Motor neuron (in vitro differentiated cells): ENCODE results near the gene PAIP2B. TPM values are rescaled to one million over a fixed set of nuclear protein-coding genes. Genes with fewer than 3 reads are reported as not detected.
A peak's percentile ranks its signal among the peaks of the same experiment; 100 is the strongest.
"Not testable (repeated sequence)": the region's sequence is repeated elsewhere in the genome, so short reads cannot be mapped to it uniquely, and the experiment has no call there.

Experiments
- ATAC-seq, 8 experiments: fragments of 200-7000 bp; cut with Tn5 transposase; replicated peaks in 6 of 8; 2 replicates each; pipeline ENCODE4 v1.8.0; 2021; ENCODE audit warnings: mild to moderate bottlenecking in 8 of 8, moderate library complexity in 8 of 8
- H3K27ac ChIP-seq, 2 donors: fragments of 250-450 bp; sonication (Bioruptor Pico); 2 replicates each; pipeline ENCODE4 v1.9.0; 2021; ENCODE audit warnings: antibody characterized with exemption in 2 of 2, mild to moderate bottlenecking in 2 of 2, moderate library complexity in 1 of 2
- H3K4me1 ChIP-seq, 2 donors: fragments of 250-450 bp; sonication (Bioruptor Pico); replicated peaks in 1 of 2; 2 replicates each; pipeline ENCODE4 v1.6.1; 2021; ENCODE audit warnings: antibody characterized with exemption in 2 of 2, mild to moderate bottlenecking in 2 of 2, moderate library complexity in 1 of 2
- H3K4me3 ChIP-seq, 5 donors: fragments of 250-450 bp; sonication (Bioruptor Pico); 2 replicates each; pipeline ENCODE4 v1.9.0; 2021; ENCODE audit warnings: antibody characterized with exemption in 5 of 5, mild to moderate bottlenecking in 5 of 5, moderate library complexity in 4 of 5
- WGBS, 10 experiments: fragments of 450-650 bp; shearing (Covaris generic); methylation state at CpG; one replicate each; pipeline ENCODE4 v1.0.0; 2022; 5-methylcytosine and 5-hydroxymethylcytosine counted together
- in situ Hi-C, 9 experiments: fragments of 400-800 bp; cut with MboI; loops; one replicate each; pipeline ENCODE4 v1.15.0; 2021; ENCODE audit warnings: low sequenced_read_pairs in 9 of 9, low pct_unique_long_range_greater_than_20kb in 2 of 9; ENCODE audit not compliant: unreplicated experiment in 9 of 9
- total RNA-seq, 8 experiments: library from RNA; unstranded; fragments of 300-600 nt; gene quantifications; 2 replicates each; pipeline versions ENCODE4 v1.2.3 to v1.2.4, GENCODE V29; 2022

Gene PAIP2B
- total RNA-seq, 8 experiments from 2014 or later, result 0.66 to 16.5 (median 10.3) TPM

DNA sequence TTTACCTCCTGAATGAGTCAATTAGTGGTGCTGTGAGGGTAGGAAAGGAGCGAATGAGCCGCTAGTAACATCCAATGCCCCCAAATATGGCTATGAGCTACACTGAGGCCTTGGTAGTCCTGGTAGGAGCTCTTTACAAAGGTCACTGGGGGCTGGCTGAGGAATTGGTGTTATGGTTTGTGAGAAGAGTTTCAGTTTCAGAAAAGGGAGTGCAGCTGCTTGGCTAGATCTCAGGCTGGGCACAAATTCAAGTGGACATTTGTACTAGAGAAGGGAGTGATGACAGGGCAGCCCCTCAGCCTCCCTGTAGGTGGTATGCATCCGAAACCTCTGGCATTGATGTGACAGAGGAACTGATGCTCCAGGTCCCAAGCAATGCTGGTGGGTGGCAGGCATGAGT lies 13.9 kb upstream of the PAIP2B start:
- no peak overlapping the region for H3K27ac ChIP-seq
- H3K4me3 ChIP-seq, result no peak overlapping the region
- in situ Hi-C loops, result no loop called here
- 60 to 100% (median 85%) methylated on average over 1 to 2 of the region's 3 CpGs; no CpG with 5 or more reads in 5 of the 10 experiments for WGBS, 10 experiments
- no peak for ATAC-seq
- no peaks in the 10 kb centered on the region for H3K4me1 ChIP-seq

DNA sequence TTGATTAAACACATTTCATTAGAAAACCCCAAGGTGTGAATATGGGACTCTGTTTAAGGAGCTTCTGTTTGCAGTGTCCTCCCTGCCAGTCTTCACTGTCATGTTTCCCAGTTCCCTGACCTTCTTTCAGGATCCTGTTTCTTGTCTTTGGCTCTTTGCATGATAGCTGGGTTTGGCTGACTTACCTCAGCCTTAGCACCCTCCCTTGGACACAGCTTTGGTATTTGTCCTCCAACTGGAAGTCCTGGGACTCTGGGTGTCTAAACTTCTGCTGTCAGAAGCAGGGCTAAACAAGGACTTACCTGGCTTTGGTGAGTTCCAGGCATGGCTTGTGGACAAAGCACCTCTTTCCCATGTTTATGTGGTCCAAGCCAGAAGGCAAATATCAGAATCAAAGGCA lies 11.2 kb upstream of the PAIP2B start:
- Histone ChIP-seq H3K4me1 (no peaks in the 10 kb centered on the region), H3K4me3 (no peak overlapping the region), H3K27ac (no peak overlapping the region)
- no peak for ATAC-seq
- in situ Hi-C loops, result no loop called here

DNA sequence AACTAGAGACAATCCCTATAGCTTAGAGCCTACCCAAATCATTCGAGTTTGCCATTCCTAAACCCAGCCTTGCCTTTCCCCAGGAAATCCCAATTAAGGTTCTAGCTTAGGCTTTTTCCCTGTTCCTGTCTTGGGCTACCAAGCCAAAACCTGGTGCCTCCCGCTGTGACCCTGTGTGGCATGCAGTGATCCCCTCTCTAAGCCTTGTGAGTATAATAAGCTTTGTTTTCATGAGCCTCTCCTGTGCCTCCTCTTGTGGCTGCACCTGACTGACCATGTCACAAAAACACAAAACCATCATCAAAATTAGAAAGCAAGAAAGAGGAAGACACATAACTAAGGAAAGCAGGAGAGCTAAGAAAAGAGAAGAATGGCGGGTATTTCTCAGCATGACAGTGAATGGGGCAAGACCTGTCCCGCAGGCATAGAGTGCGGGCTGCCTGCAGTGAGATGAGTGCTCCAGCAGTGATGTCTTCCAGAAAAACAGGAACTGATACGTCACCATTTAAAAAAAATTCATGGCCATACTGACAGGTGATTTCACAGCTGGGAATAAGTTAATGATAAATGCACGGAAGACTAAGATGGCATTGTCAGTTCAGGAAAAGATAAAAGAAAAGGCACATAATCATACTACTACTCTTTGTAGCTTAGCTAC lies 9.2 kb upstream of the PAIP2B start:
- H3K4me1 ChIP-seq, result no peaks in the 10 kb centered on the region
- H3K4me3 ChIP-seq, result no peak overlapping the region
- 5 to 94% (median 56%) methylated on average over 2 to 7 of the region's 7 CpGs for WGBS, 10 experiments
- no peak overlapping the region for H3K27ac ChIP-seq
- in situ Hi-C loops, result no loop called here
- ATAC-seq, result no peak

DNA sequence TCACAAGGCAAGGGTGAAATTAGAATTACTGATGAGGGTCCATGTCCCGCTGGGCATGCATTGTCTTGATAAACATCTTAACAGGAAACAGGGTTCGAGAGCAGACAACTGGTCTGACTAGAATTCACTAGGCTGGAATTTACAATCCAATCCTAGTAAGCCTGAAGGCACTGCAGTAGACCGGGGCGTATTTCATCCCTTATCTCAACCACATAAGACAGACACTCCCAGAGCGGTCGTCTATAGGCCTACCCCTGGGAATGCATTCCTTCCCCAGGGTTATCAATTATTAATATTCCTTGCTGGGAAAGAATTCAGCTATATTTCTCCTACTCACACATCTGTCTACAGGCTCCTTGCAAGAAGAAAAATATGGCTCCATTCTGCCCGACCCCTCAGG lies 6.2 kb upstream of the PAIP2B start:
- ATAC-seq, in situ Hi-C loops, H3K4me3 ChIP-seq, H3K27ac ChIP-seq, H3K4me1 ChIP-seq: not testable (repeated sequence)
- WGBS, 10 experiments, result 0 to 100% (median 65%) methylated on average over 1 to 6 of the region's 7 CpGs; no CpG with 5 or more reads in 2 of the 10 experiments

DNA sequence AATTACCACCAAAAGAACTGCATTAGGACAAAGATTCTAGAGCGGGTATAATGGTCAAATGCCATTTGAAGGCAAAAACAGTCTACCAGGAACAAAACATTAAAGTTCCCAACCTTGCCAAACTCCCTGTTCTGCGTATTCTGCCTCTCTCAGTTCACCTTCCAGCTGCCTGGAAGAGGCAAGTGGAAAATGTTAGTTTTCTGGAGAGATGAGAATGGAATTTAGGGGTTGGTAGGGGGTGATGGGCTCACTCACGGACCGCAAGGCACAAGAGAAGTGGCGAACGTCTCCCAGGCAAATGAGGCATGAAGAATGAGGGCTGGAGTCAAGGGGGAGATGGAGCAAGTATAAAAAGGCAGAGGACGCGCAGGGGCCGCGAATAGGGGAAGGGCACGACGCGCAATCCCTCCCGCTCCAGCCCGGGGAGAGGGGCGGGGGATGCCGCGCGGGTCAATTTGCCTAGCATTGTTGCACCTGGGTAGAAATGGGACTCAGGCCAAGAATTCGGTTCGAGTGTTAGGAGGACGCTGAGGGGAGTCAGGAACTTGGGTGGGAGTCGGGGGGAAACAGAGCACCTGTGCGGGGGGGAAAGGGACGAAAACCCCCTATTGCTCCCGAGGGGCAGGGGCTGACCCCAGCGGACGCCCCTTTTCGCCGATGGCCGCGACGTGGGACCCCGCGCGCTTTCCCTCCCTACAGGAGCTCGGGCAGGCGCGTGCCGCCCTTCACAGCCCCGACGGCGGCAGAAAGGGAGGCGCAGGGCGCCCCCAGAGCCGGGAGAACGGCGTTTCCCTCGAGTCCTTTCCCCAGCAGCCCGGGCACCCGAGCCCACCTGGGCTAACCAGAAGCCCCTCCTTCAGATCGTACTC lies 573 bp downstream of the PAIP2B start:
- 0 to 36% (median 0%) methylated on average over 1 to 6 of the region's 52 CpGs; no CpG with 5 or more reads in 2 of the 10 experiments for WGBS, 10 experiments
- in situ Hi-C loops, result no loop called here
- peak overlapping the region; percentile 59 to 73 for H3K27ac ChIP-seq
- peaks cover 2 to 6% of the 10 kb centered on the region in 2 donors for H3K4me1 ChIP-seq
- ATAC-seq, result peak; percentile 5 to 39 (median 25)
- peak overlapping the region; percentile 67 to 93 (median 68) for H3K4me3 ChIP-seq

DNA sequence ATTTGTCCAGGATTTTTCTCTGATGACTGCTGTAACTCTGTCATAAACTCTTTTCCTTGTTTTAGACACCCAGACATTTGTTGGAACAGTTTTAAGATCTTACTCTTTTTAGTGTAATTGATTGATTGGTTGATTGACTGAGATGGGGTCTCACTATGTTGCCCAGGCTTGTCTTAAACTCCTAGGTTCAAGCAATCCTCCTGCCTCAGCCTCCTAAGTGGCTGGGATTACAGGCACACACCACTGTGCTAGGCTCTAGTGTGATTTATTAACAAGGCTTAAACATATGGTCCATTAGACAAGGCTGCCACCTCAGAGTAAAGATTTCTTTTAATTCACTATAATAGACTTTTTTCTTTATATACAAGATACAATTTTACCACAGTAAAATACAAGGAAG lies 2.0 kb downstream of the PAIP2B start:
- in situ Hi-C loops, result no loop called here
- Histone ChIP-seq H3K27ac (no peak overlapping the region), H3K4me1 (peaks cover 2 to 6% of the 10 kb centered on the region in 2 donors), H3K4me3 (no peak overlapping the region)
- ATAC-seq, result no peak

DNA sequence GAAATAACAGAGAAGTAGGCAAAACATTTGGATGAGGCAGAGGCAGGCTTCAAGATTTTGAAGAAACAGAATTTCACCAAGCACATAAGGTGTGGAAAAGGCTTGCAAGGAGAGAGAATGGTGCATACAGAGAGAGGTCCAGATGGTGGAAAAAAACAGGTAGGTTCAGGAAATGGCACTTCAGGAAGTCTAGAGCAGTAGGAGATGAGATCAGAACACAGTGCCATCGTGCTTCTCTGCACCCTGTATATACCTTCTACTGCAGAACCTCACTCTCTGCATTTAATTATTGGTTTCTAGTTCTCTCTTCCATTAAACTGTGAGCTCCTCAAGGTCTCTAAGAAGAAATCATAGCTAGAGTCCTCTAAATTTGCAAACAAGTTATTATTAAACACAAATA lies 2.4 kb downstream of the PAIP2B start:
- ATAC-seq, result no peak
- in situ Hi-C loops, result no loop called here
- H3K4me3 ChIP-seq, result no peak overlapping the region
- WGBS, 10 experiments, result 0 to 100% (median 88%) methylated on average over 1 of the region's 1 CpG; no CpG with 5 or more reads in 3 of the 10 experiments
- H3K27ac ChIP-seq, result no peak overlapping the region
- H3K4me1 ChIP-seq, result peaks cover 2 to 6% of the 10 kb centered on the region in 2 donors

DNA sequence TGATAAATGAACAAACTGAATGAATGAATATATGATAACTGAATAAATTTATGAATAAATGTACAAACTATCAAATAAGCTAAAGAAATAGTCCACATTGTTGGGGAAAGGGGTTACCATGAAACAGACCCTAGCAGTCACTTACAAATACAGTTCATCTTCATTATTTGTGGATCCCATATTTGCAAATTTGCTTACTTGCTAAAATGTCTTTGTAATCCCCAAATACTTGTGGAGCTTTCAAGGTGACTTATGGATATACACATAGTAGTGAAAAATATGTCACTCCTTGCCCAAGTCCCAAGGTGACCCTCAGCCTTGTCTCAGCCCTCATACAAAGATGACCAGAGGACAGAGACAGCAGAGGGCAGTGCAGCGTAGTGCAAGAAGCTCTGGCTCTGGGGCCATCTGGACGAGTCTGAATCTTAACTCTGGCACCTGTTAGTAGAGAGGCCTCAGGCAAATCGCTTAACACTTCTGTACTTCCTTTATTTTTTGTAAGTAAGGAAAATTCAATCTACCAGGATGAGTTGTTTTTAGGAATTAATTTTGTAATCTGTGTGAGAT lies 3.1 kb downstream of the PAIP2B start:
- Histone ChIP-seq H3K4me1 (peaks cover 2 to 6% of the 10 kb centered on the region in 2 donors), H3K27ac (no peak overlapping the region), H3K4me3 (no peak overlapping the region)
- ATAC-seq, result peak in 1 of 8 experiments; percentile 2
- WGBS, 10 experiments, result 0 to 43% (median 20%) methylated on average over 1 to 3 of the region's 3 CpGs; no CpG with 5 or more reads in 3 of the 10 experiments
- in situ Hi-C loops, result no loop called here

DNA sequence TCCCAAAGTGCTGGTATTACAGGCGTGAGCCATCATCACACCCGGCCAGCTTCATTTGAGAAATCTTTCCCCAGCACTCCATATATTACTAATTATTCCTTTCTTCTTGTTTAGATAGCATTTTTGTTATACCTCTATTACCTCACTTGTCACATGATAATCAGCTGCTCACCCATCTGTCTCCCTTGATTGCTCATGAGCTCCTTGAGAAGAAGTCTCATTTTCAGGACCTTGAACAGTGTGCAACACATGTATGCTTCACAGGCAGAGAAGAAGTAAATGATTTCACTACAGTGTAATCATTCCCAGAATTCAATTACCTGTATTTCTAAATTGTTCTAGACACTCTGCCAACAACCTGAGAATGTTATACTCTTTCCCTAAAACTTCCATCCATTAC lies 6.2 kb downstream of the PAIP2B start:
- 36 to 100% (median 95%) methylated on average over 1 to 2 of the region's 2 CpGs; no CpG with 5 or more reads in 4 of the 10 experiments for WGBS, 10 experiments
- in situ Hi-C loops, result no loop called here
- no peak for ATAC-seq
- no peak overlapping the region for H3K27ac ChIP-seq
- H3K4me3 ChIP-seq, result no peak overlapping the region
- peaks cover 2 to 4% of the 10 kb centered on the region in 2 donors for H3K4me1 ChIP-seq

DNA sequence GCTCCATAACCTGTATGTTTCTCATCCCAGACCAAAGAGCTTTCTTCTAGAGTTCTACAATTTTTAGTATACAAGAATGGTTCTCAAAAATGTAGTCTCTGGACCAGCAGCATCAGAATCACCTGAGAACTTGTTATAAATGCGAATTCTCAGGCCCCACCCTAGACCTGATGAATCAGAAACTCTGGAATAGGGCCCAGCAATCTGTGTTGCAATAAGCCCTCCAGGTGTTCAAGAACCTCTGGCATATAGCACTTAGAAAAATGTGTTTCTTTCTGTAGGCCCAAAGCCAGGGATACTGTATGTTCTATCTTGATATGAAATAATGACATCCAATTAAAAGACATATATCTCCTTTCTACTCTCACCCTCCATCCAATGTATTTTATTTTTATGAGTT lies 10.4 kb downstream of the PAIP2B start:
- no peaks in the 10 kb centered on the region for H3K4me1 ChIP-seq
- WGBS, 10 experiments, result 29 to 100% (median 92%) methylated on average over 1 of the region's 1 CpG; no CpG with 5 or more reads in 3 of the 10 experiments
- no peak for ATAC-seq
- in situ Hi-C loops, result no loop called here
- no peak overlapping the region for H3K27ac ChIP-seq
- no peak overlapping the region for H3K4me3 ChIP-seq

DNA sequence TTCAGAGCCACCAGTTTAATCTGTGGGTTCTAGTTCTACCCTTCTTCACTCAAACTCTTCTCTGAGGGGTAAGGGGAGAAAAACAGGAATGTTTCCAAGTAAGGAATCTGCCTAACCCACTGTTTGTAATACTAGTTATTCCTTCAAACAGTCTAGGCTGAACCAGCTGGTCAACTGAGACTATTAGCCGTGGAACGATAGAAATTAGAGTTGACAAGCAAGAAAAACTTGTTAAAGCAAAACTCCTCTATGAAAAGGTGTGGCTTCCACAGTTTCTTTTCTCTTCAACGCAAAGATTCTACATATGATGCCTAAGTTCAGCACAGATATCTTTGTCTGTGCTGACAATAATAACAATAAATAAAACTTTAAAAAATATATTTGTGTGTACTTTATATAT lies 11.5 kb downstream of the PAIP2B start:
- ATAC-seq, result no peak
- in situ Hi-C loops, result no loop called here
- 47 to 97% (median 89%) methylated on average over 2 to 3 of the region's 3 CpGs; no CpG with 5 or more reads in 4 of the 10 experiments for WGBS, 10 experiments

DNA sequence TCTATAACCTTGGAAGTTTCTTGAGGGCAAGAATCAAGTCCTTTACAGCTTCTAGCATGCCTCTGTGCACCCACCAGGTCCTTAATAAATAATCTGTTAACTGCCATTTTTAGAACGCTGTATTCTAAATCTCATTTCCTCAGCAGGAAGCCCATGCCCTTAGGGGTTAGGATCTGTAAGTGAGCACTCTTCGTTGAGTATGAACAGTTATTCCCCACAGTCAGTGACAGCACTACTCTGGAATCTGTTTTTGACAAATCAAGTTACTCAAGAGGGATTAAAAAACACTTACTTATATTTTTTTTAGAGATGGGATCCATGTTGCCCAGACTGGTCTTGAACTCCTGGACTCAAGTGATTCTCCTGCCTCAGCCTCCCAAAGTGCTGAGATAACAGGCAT lies 14.6 kb downstream of the PAIP2B start:
- in situ Hi-C loops, result no loop called here

More for the DNA sequence above, 11.5 kb downstream of the PAIP2B start:
- H3K4me3 ChIP-seq, result no peak overlapping the region
- no peak overlapping the region for H3K27ac ChIP-seq
- no peaks in the 10 kb centered on the region for H3K4me1 ChIP-seq

DNA sequence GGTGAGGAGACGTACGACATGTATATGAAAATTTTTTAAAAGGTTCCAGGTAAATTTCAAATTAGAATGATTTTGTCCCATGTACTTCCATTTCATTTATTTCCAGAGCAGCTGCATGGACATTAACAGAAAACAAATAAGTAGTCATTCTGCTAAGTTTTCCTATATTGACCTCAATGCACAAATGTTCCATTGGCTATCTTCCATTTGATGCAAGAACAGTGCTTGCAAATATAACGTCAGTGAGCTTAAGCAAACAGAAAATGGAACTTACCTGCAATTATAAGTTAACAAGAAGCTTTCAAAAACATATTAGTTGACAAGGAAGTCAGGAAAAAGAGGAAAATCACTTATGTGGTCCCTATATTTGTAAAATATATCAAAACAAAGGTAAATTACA lies 16.6 kb downstream of the PAIP2B start:
- WGBS, 10 experiments, result 55 to 100% (median 96%) methylated on average over 1 to 3 of the region's 3 CpGs
- H3K4me3 ChIP-seq, result no peak overlapping the region
- in situ Hi-C loops, result no loop called here
- no peaks in the 10 kb centered on the region for H3K4me1 ChIP-seq
- ATAC-seq, result no peak
- H3K27ac ChIP-seq, result no peak overlapping the region

More for the DNA sequence above, 14.6 kb downstream of the PAIP2B start:
- Histone ChIP-seq H3K4me3 (no peak overlapping the region), H3K27ac (no peak overlapping the region), H3K4me1 (no peaks in the 10 kb centered on the region)
- WGBS, 10 experiments, result 0 to 100% (median 70%) methylated on average over 1 to 2 of the region's 2 CpGs; no CpG with 5 or more reads in 2 of the 10 experiments
- ATAC-seq, result no peak
